ENCODE data around the gene COX4I1. TPM values are rescaled to one million over a fixed set of nuclear protein-coding genes. Genes with fewer than 3 reads are reported as not detected.

COX4I1 gene
- total RNA-seq, 1 donor from 2014 or later: 346 TPM

DNA sequence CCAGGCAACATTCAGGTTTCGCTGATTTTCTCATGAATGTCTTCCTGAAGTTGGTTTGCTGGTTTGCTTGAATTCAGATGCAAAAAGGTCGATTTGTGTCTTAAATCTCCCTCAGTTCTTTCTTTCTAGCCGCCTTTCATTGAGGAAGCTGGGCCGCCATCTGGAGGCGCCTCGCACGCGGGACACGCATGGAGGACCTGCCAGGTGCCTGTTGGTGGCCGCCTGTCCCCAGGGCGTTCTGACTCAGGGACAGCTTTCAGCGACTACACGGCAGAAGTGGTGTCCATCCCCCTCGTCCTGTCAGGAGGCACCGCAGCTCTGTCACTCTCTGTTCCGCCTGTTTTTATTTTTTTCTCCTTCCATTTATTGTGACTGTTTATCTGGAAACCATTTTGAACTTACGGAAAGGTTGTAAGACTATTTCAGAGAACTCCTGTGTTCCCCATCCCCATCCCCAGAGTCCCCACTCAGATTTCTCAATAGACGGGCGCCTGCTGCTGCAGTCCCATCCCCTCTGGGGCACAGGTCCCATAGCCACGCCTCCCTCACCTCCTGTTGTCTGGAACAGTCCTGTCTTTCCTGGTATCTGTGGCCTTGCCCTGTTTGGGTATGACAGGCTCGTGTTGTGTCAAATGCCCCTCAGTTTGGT lies 33.2 kb downstream of the COX4I1 start:
- TF ChIP-seq, protein P1, sequence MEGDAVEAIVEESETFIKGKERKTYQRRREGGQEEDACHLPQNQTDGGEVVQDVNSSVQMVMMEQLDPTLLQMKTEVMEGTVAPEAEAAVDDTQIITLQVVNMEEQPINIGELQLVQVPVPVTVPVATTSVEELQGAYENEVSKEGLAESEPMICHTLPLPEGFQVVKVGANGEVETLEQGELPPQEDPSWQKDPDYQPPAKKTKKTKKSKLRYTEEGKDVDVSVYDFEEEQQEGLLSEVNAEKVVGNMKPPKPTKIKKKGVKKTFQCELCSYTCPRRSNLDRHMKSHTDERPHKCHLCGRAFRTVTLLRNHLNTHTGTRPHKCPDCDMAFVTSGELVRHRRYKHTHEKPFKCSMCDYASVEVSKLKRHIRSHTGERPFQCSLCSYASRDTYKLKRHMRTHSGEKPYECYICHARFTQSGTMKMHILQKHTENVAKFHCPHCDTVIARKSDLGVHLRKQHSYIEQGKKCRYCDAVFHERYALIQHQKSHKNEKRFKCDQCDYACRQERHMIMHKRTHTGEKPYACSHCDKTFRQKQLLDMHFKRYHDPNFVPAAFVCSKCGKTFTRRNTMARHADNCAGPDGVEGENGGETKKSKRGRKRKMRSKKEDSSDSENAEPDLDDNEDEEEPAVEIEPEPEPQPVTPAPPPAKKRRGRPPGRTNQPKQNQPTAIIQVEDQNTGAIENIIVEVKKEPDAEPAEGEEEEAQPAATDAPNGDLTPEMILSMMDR (IDR thresholded peaks at IDR 0.05; ENCODE audit: unreplicated experiment): no peak
- no peaks in the 10 kb centered on the region for H3K36me3 Mint-ChIP-seq
- H3K4me3 Mint-ChIP-seq: no peak overlapping the region
- peaks cover 3% of the 10 kb centered on the region for H3K9me3 Mint-ChIP-seq
- H3K27me3 Mint-ChIP-seq (ENCODE audit: low read depth): peaks cover 51% of the 10 kb centered on the region
- no peak for DNase-seq (ENCODE audit: low spot score in 2 of 2, unreplicated experiment in 2 of 2)
- H3K27ac Mint-ChIP-seq: no peak overlapping the region
- H3K4me1 Mint-ChIP-seq: no peaks in the 10 kb centered on the region

DNA sequence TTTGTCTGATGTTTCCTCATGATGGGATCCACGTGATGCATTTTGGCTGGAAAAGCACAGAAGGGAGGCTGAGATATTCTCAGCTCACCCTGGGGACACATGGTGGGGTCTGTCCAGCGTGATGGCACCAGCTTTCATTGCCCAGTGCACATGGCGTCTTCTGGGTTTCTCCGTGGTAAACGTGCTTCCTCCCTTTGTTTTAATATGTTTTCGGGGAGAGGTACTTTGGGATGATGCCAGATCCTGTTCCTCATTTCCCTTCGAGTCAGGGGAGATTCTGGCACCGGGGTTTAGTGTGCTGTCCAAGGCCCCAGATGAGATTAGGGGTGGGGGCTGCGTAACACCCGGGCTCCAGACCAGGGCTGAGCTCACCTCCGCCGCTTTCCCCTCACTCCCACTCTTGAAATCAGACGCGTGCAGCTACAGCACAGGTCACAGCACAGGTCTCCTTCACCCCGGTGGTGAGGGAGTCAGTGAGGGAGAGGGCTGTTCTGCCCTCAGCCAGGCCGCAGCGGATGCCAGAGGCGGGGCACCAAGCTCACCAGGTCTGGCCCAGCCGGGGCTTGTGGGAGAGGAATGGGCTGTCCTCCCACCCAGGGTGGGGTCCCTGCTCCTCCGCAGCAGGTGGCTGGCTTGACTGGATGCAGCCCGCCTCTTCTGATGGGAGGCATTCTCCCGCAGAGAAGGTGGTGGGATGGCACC lies 33.9 kb downstream of the COX4I1 start:
- Mint-ChIP-seq H3K27me3 (ENCODE audit: low read depth) (peaks cover 51% of the 10 kb centered on the region), H3K4me3 (no peak overlapping the region), H3K27ac (no peak overlapping the region), H3K36me3 (no peaks in the 10 kb centered on the region), H3K4me1 (no peaks in the 10 kb centered on the region), H3K9me3 (peaks cover 3% of the 10 kb centered on the region)
- no peak for DNase-seq (ENCODE audit: low spot score in 2 of 2, unreplicated experiment in 2 of 2)
- TF ChIP-seq, protein P1 (IDR thresholded peaks at IDR 0.05; ENCODE audit: unreplicated experiment): no peak

DNA sequence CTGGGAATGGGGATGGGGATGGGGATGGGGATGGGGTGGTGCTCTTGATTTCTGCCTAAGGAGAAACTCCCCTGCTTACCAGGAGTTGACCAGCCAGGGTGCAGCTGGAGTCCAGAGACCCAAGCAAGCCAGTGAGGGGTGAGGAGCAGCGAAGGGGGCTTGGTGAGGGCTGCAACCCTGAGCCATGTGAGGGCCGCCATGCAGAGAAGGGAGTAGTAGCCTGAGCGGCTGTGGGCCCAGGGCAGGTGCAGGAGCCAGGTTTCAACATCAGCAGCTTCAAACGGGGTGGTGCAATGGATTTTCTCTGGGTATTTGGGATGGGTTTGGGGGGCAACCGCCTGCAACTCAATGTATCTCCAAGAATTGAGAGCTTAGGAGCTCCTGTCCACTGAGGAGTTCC lies 35.2 kb downstream of the COX4I1 start:
- Mint-ChIP-seq H3K27ac (no peak overlapping the region), H3K4me3 (no peak overlapping the region), H3K4me1 (no peaks in the 10 kb centered on the region), H3K9me3 (peaks cover 3% of the 10 kb centered on the region), H3K36me3 (no peaks in the 10 kb centered on the region), H3K27me3 (ENCODE audit: low read depth) (peaks cover 51% of the 10 kb centered on the region)
- DNase-seq (ENCODE audit: low spot score in 2 of 2, unreplicated experiment in 2 of 2): no peak
- TF ChIP-seq, protein P1 (IDR thresholded peaks at IDR 0.05; ENCODE audit: unreplicated experiment): no peak

DNA sequence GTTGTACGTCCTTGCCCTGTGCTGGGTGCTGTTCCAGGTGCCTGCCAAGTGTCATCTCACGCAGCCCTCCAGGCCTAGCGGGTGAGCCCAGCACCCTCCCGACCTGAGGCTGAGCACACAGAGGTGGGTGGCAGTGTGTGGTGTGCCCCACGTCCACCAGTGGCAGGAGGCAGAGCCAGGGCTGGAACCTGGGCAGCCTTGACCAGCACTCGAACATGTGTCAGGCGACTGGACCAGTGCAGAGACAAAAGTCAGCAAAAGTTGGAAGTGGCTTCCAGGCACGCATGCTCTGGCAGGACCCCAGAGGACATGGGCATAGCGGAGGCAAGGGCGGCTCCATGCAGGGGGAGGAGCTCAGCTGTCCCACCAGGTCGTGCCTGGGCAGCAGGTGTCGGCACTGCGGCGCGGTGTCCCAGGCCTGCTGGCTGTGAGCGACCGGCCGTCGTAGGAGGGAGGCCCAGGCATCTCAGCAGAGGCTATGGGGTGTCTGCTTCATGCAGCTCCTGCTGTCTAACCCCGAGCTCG lies 35.8 kb downstream of the COX4I1 start:
- Mint-ChIP-seq H3K27ac (no peak overlapping the region), H3K27me3 (ENCODE audit: low read depth) (peaks cover 51% of the 10 kb centered on the region), H3K36me3 (no peaks in the 10 kb centered on the region), H3K4me1 (no peaks in the 10 kb centered on the region), H3K9me3 (peaks cover 3% of the 10 kb centered on the region), H3K4me3 (no peak overlapping the region)
- TF ChIP-seq, protein P1 (IDR thresholded peaks at IDR 0.05; ENCODE audit: unreplicated experiment): no peak
- DNase-seq (ENCODE audit: low spot score in 2 of 2, unreplicated experiment in 2 of 2): no peak

DNA sequence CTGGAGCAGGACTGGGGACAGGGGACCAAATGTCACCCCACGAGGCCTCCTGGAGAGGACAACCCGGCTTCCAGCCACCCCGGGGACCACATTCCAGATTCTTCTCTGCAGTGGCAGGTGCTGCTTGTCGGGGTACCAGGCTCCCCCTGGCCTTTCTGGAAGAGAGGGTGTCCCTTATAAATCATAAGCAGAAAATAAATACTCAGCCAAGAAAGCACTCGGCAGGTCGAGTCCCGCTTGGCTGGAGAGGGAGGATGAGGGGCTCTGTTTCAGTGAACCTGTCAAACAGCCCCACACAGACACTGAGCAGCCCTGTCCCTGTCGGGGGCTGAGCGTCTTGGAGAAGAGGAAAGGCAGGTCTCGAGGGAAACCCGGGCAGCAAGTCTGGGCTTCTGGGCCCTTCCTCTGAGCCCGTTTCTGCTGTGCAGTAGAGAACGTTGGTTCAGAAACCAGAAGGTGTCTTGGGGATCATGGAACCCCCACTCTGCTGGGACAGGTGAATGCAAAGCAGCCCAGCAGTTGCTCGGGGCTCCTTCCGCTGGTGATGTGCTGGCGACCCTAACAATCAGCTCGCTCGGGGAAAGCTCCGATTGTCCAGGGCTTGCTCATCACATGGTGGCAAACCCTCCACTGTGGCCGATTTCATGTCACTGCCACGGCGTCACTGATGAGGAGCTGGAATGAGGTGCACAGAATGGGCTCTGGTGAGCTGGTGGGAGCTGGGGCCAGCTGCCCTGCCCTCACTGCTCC lies 36.6 kb downstream of the COX4I1 start:
- no peaks in the 10 kb centered on the region for H3K36me3 Mint-ChIP-seq

More for the DNA sequence above, 36.6 kb downstream of the COX4I1 start:
- Mint-ChIP-seq H3K9me3 (peaks cover 3% of the 10 kb centered on the region), H3K27ac (no peak overlapping the region), H3K27me3 (ENCODE audit: low read depth) (peaks cover 46% of the 10 kb centered on the region), H3K4me3 (no peak overlapping the region), H3K4me1 (no peaks in the 10 kb centered on the region)
- TF ChIP-seq, protein P1 (IDR thresholded peaks at IDR 0.05; ENCODE audit: unreplicated experiment): no peak
- DNase-seq (ENCODE audit: low spot score in 2 of 2, unreplicated experiment in 2 of 2): no peak

Data from mesothelial cell of epicardium (in vitro differentiated cells).